GM19468 (cell line): ENCODE measurements around the gene GPC4.
"Not testable (repeated sequence)": the region's sequence is repeated elsewhere in the genome, so short reads cannot be mapped to it uniquely, and the experiment has no call there.

ENCODE experiments used
- ATAC-seq: cut with Tn5 transposase; IDR thresholded peaks from one replicate; pipeline ENCODE4 v1.9.1; 2021; ENCODE audit warnings: mild to moderate bottlenecking, moderate library complexity, moderate number of reproducible peaks; ENCODE audit not compliant: unreplicated experiment; ENCODE audit errors: extremely low read depth

The GPC4 gene

GRCh38 chrX:133321451-133321850 lies 93.8 kb downstream of the GPC4 start:
- ATAC-seq = no peak

- no peak for ATAC-seq
Measured at GRCh38 chrX:133314281-133314680, 101.0 kb downstream of the GPC4 start.

GRCh38 chrX:133308499-133308897 lies 106.8 kb downstream of the GPC4 start:
- no peak for ATAC-seq

GRCh38 chrX:133307637-133308498 lies 107.4 kb downstream of the GPC4 start:
- no peak for ATAC-seq

- ATAC-seq = no peak
Measured at GRCh38 chrX:133307094-133307493, 108.2 kb downstream of the GPC4 start.

- no peak for ATAC-seq
Measured at GRCh38 chrX:133306316-133306715, 109.0 kb downstream of the GPC4 start.

GRCh38 chrX:133305348-133305747 lies 109.9 kb downstream of the GPC4 start:
- no peak for ATAC-seq

GRCh38 chrX:133302775-133303445 lies 112.4 kb downstream of the GPC4 start:
- no peak for ATAC-seq

GRCh38 chrX:133300591-133300990 lies 114.7 kb downstream of the GPC4 start:
- no peak for ATAC-seq

GRCh38 chrX:133297284-133297683 lies 118.0 kb downstream of the GPC4 start:
- no peak for ATAC-seq

- ATAC-seq = no peak
Measured at GRCh38 chrX:133294126-133294525, 121.2 kb downstream of the GPC4 start.

GRCh38 chrX:133290076-133290475 lies 125.2 kb downstream of the GPC4 start:
- ATAC-seq = no peak

GRCh38 chrX:133287860-133288259 lies 127.4 kb downstream of the GPC4 start:
- no peak for ATAC-seq

GRCh38 chrX:133285341-133285740 lies 129.9 kb downstream of the GPC4 start:
- ATAC-seq = no peak

GRCh38 chrX:133279112-133279730 lies 136.1 kb downstream of the GPC4 start:
- not testable (repeated sequence) for ATAC-seq

- ATAC-seq = no peak
Measured at GRCh38 chrX:133273180-133273579, 142.1 kb downstream of the GPC4 start.

GRCh38 chrX:133269168-133269567 lies 146.1 kb downstream of the GPC4 start:
- no peak for ATAC-seq

- ATAC-seq = no peak
Measured at GRCh38 chrX:133267621-133268020, 147.7 kb downstream of the GPC4 start.

- ATAC-seq = no peak
Measured at GRCh38 chrX:133265331-133265730, 150.0 kb downstream of the GPC4 start.

GRCh38 chrX:133258481-133258880 lies 156.8 kb downstream of the GPC4 start:
- no peak for ATAC-seq

GRCh38 chrX:133254666-133255065 lies 160.6 kb downstream of the GPC4 start:
- no peak for ATAC-seq
